GM18951 (cell line): ENCODE results near the gene PDE11A.

ENCODE experiments used
- POLR2A ChIP-seq: IDR thresholded peaks from 4 replicates; pipeline ENCODE4 v1.6.1; 2011; ENCODE audit warnings: mild to moderate bottlenecking; ENCODE audit not compliant: insufficient read length, insufficient read depth; ENCODE audit errors: extremely low read depth
- in situ Hi-C: fragments of 300-500 bp; cut with MboI; formaldehyde crosslinking; loops from one replicate; pipeline ENCODE4 v1.12.0; 2022; ENCODE audit warnings: low sequenced_read_pairs, mixed read lengths, inconsistent platforms; ENCODE audit not compliant: unreplicated experiment

The PDE11A gene

GRCh38 chr2:177772529-177772928, 300.0 kb downstream of the PDE11A start:
- TF ChIP-seq POLR2A: no peak
- in situ Hi-C loops: no loop called here

DNA sequence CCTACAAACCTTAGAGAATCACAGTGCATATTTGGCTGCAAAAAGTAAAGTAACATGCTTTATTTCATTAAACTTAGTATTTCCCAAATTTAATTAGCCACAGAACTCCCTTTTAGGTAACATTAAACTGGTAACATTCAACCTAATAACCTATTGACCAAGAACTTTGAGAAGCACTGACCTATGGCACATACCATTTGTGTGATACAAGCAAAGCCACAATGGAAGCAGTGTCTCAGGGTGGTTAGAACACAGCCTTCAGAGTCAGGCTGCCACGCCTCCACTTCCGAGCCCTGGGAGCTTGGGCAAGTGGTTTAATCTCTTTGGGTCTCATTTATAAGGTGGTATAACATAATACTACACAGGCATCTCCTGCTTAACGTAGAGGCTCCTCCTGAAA, 301.4 kb downstream of the PDE11A start:
- TF ChIP-seq POLR2A: no peak
- in situ Hi-C loops: no loop called here

- in situ Hi-C loops: loop anchor here (10.0 kb wide), 1 partner anchor 433 kb away; no protein-coding TSS in a partner anchor
- no peak for TF ChIP-seq POLR2A
These were observed 304.8 kb downstream of the PDE11A start for GRCh38 chr2:177767768-177768167.

GRCh38 chr2:177765698-177766097, 306.9 kb downstream of the PDE11A start:
- TF ChIP-seq POLR2A: no peak
- in situ Hi-C loops: loop anchor here (10.0 kb wide), 1 partner anchor 431 kb away; no protein-coding TSS in a partner anchor

GRCh38 chr2:177763531-177764265, 308.9 kb downstream of the PDE11A start:
- no peak for TF ChIP-seq POLR2A
- in situ Hi-C loops: loop anchor here (10.0 kb wide), 1 partner anchor 429 kb away; no protein-coding TSS in a partner anchor

DNA sequence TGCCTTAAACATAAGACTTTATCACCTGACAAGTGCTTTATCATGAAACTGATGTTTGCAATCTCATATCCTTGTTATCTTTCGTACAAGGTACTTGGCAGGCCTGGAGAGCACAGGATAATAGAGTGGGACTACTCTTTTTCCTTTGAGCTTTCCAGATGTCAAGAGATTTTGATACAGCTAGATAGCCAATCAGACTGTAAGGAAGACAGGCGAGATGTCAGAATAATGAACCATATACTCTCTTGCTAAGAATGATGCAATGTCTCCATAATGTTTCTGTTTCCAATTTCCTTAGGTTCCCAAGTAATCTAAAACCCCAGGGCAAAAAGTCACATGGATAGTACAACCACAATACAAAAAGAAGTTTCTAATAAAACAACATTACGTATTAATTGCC, 313.1 kb downstream of the PDE11A start:
- in situ Hi-C loops: no loop called here
- TF ChIP-seq POLR2A: no peak

DNA sequence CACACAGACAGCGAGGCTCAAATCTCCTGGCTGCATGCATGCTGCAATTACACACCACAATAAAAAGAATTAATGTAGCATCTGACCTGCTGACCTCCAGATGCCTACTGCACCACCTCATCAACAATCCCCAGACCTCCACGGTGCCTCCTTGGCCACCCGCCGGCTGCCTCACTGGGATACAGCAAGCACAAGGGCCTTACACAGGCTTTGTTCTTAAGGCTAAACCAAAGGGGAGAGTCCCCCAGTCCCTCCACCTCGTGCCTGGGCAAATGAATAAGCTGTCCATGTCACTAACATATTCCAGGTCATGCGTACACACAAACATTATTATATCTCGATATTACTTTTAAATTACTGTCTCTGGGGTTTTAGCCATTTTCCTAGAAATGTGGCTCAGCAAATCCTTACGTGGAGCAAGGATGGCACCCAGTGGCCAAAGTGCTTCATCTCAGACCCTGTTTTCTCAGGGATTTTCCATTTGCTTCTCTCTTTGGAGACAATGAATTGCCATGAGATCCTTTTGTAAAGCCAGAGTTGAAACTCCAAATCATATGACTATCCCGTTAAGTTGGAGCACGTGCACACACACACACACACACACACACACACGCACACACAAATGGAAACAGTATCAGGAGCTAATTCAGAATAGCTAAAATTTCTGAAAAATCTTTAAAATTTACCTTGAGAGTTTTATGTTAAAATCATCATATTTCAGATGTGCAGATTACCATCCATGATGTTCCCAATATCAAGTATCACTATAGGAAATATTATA, 313.8 kb downstream of the PDE11A start:
- TF ChIP-seq POLR2A: no peak
- in situ Hi-C loops: no loop called here

GRCh38 chr2:177756336-177756735, 316.2 kb downstream of the PDE11A start:
- in situ Hi-C loops: no loop called here
- no peak for TF ChIP-seq POLR2A

DNA sequence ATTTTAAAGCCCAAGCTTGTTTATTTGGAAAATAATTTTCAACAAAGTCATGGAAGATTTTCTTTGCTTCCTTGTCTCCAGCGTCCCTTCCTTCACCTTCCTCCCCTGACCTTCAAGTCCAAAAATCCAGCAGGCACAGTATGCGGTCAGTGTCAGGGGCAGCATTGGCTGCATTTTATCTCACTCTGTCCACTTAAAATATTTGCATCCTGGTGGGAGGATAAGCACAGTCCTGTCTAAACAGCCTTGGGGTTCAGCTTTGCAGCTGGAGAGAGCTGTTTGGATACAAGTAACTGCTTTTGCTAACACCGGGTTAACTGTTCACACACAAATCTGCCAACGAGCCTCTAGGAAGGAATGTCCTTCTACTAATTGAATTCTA, 318.1 kb downstream of the PDE11A start:
- in situ Hi-C loops: no loop called here
- TF ChIP-seq POLR2A: no peak

GRCh38 chr2:177753682-177754491, 318.7 kb downstream of the PDE11A start:
- in situ Hi-C loops: no loop called here
- TF ChIP-seq POLR2A: no peak

GRCh38 chr2:177748360-177748759, 324.2 kb downstream of the PDE11A start:
- in situ Hi-C loops: no loop called here
- TF ChIP-seq POLR2A: no peak

DNA sequence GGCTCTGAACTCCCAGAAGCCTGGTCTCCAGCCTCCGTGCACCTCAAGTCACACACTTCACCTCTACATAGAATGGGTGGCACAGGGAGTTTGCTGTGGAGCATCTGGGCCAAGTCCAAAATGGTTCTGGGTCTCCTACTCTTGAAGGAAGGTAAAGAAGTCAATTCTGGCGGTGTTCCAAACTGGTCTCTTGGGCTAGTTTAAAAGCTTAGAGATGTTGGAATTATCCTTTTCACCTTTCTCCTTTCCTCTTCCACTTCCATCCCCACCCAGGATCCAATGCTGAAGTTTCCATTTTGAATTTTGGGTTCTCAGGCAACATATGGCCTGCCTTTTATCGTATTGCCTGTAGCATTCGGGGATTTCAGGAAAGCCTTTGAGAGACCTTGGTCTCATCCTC, 325.2 kb downstream of the PDE11A start:
- TF ChIP-seq POLR2A: no peak
- in situ Hi-C loops: no loop called here

GRCh38 chr2:177746358-177746757, 326.2 kb downstream of the PDE11A start:
- in situ Hi-C loops: no loop called here
- TF ChIP-seq POLR2A: no peak

DNA sequence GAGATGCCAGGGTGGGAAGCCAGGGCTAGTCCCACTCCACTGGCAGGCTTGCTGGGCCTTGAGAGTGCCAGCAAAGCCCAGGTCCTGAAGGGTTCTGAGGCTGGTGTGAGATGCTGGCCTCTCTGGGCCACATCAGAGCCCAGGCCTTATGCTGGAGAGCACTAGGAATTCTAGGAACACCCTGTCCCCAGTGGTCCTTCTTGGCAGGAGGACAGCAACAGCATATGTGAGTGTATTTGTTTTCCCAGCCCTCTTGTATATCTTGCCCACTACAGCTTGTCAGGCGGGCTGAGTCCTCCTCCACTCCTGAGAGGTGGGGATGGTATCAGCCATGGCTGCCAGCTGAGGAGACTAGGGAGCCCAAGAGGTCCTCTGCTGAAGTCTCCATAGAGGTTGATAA, 327.0 kb downstream of the PDE11A start:
- in situ Hi-C loops: no loop called here

More for the DNA sequence above, 327.0 kb downstream of the PDE11A start:
- no peak for TF ChIP-seq POLR2A
